HG03442 (cell line): ENCODE data around the gene PUDP.
"Not testable (repeated sequence)": the region's sequence is repeated elsewhere in the genome, so short reads cannot be mapped to it uniquely, and the experiment has no call there.

Experiments used
- ATAC-seq: cut with Tn5 transposase; IDR thresholded peaks from one replicate; pipeline ENCODE4 v1.9.1; 2021; ENCODE audit warnings: mild to moderate bottlenecking, moderate library complexity; ENCODE audit not compliant: unreplicated experiment

Gene PUDP

GRCh38 chrX:7045238-7045955 is 102.6 kb downstream of the PUDP start:
- ATAC-seq: no peak

- not testable (repeated sequence) for ATAC-seq
Observed at GRCh38 chrX:7043796-7044433, 104.0 kb downstream of the PUDP start.

- no peak for ATAC-seq
Observed at GRCh38 chrX:7028246-7028645, 119.7 kb downstream of the PUDP start.

- no peak for ATAC-seq
Observed at GRCh38 chrX:7027071-7027470, 120.9 kb downstream of the PUDP start.

GRCh38 chrX:7026365-7026764 is 121.6 kb downstream of the PUDP start:
- ATAC-seq: not testable (repeated sequence)

GRCh38 chrX:7025471-7025870 is 122.5 kb downstream of the PUDP start:
- no peak for ATAC-seq

- ATAC-seq: no peak
Observed at GRCh38 chrX:7024850-7025249, 123.1 kb downstream of the PUDP start.

- ATAC-seq: not testable (repeated sequence)
Observed at GRCh38 chrX:7022996-7023395, 125.0 kb downstream of the PUDP start.

GRCh38 chrX:7021991-7022390 is 126.0 kb downstream of the PUDP start:
- no peak for ATAC-seq

- ATAC-seq: no peak
Observed at GRCh38 chrX:7019555-7019954, 128.4 kb downstream of the PUDP start.

GRCh38 chrX:7012262-7012834 is 135.6 kb downstream of the PUDP start:
- not testable (repeated sequence) for ATAC-seq

GRCh38 chrX:7010897-7011296 is 137.1 kb downstream of the PUDP start:
- ATAC-seq: not testable (repeated sequence)

GRCh38 chrX:7007328-7007727 is 140.6 kb downstream of the PUDP start:
- not testable (repeated sequence) for ATAC-seq
